ENCODE results near the gene NAAA. TPM values are rescaled to one million over a fixed set of nuclear protein-coding genes. Genes with fewer than 3 reads are reported as not detected.

NAAA gene
- total and polyA plus RNA-seq, 2 of the 4 experiments (the other 2 are of a cell fraction): 17.6 to 26.4 TPM

- Histone ChIP-seq H3K14ac (replicated peaks; ENCODE audit: low read depth, low read length) (no peak overlapping the region), H2BK120ac (ENCODE audit: low read depth, low read length) (no peak overlapping the region), H3K4me1 (ENCODE audit: control insufficient read depth, insufficient read depth, low read length) (no peaks in the 10 kb centered on the region), H3K56ac (ENCODE audit: extremely low read depth, insufficient read depth, low read length) (no peak overlapping the region), H3K9me1 (ENCODE audit: insufficient read depth, low read length) (0 out of 2 replicates have a peak, but pooled peaks cover 3% of the 10 kb centered on the region), H4K8ac (ENCODE audit: low read depth in 2 of 2, low read length in 2 of 2) (no peak overlapping the region), H2BK15ac (ENCODE audit: low read depth, low read length) (no peak overlapping the region), H3K18ac (ENCODE audit: low read depth, low read length) (no peak overlapping the region), H3K23ac (ENCODE audit: low read depth, low read length) (no peak overlapping the region), H2AK9ac (replicated peaks; ENCODE audit: low read depth, low read length, poor library complexity) (no peak overlapping the region), H4K5ac (ENCODE audit: low read depth, low read length) (no peak overlapping the region), H3K4ac (ENCODE audit: low read depth, low read length) (no peak overlapping the region), H3K4me2 (ENCODE audit: low read depth, low read length) (no peak overlapping the region), H3K27me3 (ENCODE audit: control insufficient read depth, insufficient read depth, low read length) (no peaks in the 10 kb centered on the region), H3K9me3 (ENCODE audit: control insufficient read depth, insufficient read depth, low read length) (no peaks in the 10 kb centered on the region), H3K4me3 (ENCODE audit: insufficient read depth, low read depth, low read length) (no peak overlapping the region), H4K91ac (ENCODE audit: insufficient read depth, low read depth, low read length) (no peak overlapping the region), H3K9ac (ENCODE audit: low read depth, low read length) (no peak overlapping the region), H3K79me1 (ENCODE audit: low read depth in 1 of 2, low read length in 2 of 2) (no peaks in the 10 kb centered on the region), H2BK5ac (ENCODE audit: low read depth, low read length, poor library complexity, severe bottlenecking) (no peak overlapping the region), H3K27ac (ENCODE audit: insufficient read depth, low read length) (no peak overlapping the region), H3K36me3 (ENCODE audit: control insufficient read depth, insufficient read depth, low read length) (no peaks in the 10 kb centered on the region), H4K20me1 (ENCODE audit: insufficient read depth, low read length) (no peaks in the 10 kb centered on the region), H2BK20ac (ENCODE audit: low read depth, low read length) (no peak overlapping the region), H2AFZ (replicated peaks; ENCODE audit: low read length, poor library complexity) (no peak overlapping the region), H2AK5ac (ENCODE audit: low read depth, low read length) (no peak overlapping the region)
- ChIA-PET POLR2A (ENCODE audit: unreplicated experiment) (no interaction called here), CTCF (interaction anchor here (0.6 kb wide), 1 partner anchor 632 kb away, joined by 3 read pairs; no protein-coding TSS in a partner anchor)
- dilution Hi-C loops (cut with HindIII; ENCODE audit: low sequenced_read_pairs, unreplicated experiment) (no loop called here), in situ Hi-C loops (cut with MboI; ENCODE audit: low sequenced_read_pairs) (no loop called here), intact Hi-C loops (cut with micrococcal nuclease) (no loop called here)
- no CpG with 5 or more reads among the region's 3 CpGs for WGBS, 2 experiments (ENCODE audit: extremely low coverage in 2 of 2, insufficient read length in 1 of 2)
- TF ChIP-seq NFE2L2 (IDR thresholded peaks at IDR 0.05; ENCODE audit: low read depth, low read length) (no peak), CHD1 (IDR thresholded peaks at IDR 0.05; ENCODE audit: low read depth, low read length) (no peak), MXI1 (IDR thresholded peaks at IDR 0.05; ENCODE audit: borderline replicate concordance, low read depth, low read length) (no peak), FOS (IDR thresholded peaks at IDR 0.05; ENCODE audit: low read depth, low read length) (no peak), USF2 (IDR thresholded peaks at IDR 0.05; ENCODE audit: low read depth, low read length) (no peak), CEBPB (IDR thresholded peaks at IDR 0.05; ENCODE audit: low read depth, low read length) (no peak), POLR2A (IDR thresholded peaks at IDR 0.05; ENCODE audit: low read depth, low read length) (no peak), MAFK (IDR thresholded peaks at IDR 0.05; ENCODE audit: low read depth, low read length) (no peak), RCOR1 (IDR thresholded peaks at IDR 0.05; ENCODE audit: insufficient replicate concordance, low read length) (no peak), RAD21 (IDR thresholded peaks at IDR 0.05; ENCODE audit: low read length) (no peak)
- TF ChIP-seq, protein P1, sequence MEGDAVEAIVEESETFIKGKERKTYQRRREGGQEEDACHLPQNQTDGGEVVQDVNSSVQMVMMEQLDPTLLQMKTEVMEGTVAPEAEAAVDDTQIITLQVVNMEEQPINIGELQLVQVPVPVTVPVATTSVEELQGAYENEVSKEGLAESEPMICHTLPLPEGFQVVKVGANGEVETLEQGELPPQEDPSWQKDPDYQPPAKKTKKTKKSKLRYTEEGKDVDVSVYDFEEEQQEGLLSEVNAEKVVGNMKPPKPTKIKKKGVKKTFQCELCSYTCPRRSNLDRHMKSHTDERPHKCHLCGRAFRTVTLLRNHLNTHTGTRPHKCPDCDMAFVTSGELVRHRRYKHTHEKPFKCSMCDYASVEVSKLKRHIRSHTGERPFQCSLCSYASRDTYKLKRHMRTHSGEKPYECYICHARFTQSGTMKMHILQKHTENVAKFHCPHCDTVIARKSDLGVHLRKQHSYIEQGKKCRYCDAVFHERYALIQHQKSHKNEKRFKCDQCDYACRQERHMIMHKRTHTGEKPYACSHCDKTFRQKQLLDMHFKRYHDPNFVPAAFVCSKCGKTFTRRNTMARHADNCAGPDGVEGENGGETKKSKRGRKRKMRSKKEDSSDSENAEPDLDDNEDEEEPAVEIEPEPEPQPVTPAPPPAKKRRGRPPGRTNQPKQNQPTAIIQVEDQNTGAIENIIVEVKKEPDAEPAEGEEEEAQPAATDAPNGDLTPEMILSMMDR (conservative IDR thresholded peaks at IDR 0.05; ENCODE audit: low read depth, low read length): no peak
- no TSS peak for BruUV-seq (replicated peaks)
- no peak for DNase-seq
- no peak for ATAC-seq (ENCODE audit: low read depth)
Measured at GRCh38 chr4:75908555-75908954, 32.3 kb downstream of the NAAA start.

Data from IMR-90 (cell line).